ENCODE measurements around the gene RBM17. TPM values are rescaled to one million over a fixed set of nuclear protein-coding genes. Genes with fewer than 3 reads are reported as not detected.
"Not testable (repeated sequence)": the region's sequence is repeated elsewhere in the genome, so short reads cannot be mapped to it uniquely, and the experiment has no call there.

RBM17 gene
- total RNA-seq, 1 donor = 41.8 TPM

- H3K4me3 ChIP-seq (ENCODE audit: low read depth, low read length) = peak overlapping the region; percentile 5
- peak; percentile 80 for DNase-seq (ENCODE audit: low read depth)
- TF ChIP-seq CTCF (IDR thresholded peaks at IDR 0.05; ENCODE audit: insufficient read depth, low read length) = no peak
Observed at GRCh38 chr10:6136215-6137201, 47.7 kb downstream of the RBM17 start.

- no peak overlapping the region for H3K4me3 ChIP-seq (ENCODE audit: low read depth, low read length)
- DNase-seq (ENCODE audit: low read depth) = no peak
- TF ChIP-seq CTCF (IDR thresholded peaks at IDR 0.05; ENCODE audit: insufficient read depth, low read length) = no peak
Observed at GRCh38 chr10:6138456-6138855, 49.6 kb downstream of the RBM17 start.

GRCh38 chr10:6139470-6139869, 50.6 kb downstream of the RBM17 start:
- TF ChIP-seq CTCF (IDR thresholded peaks at IDR 0.05; ENCODE audit: insufficient read depth, low read length) = no peak
- DNase-seq (ENCODE audit: low read depth) = no peak
- H3K4me3 ChIP-seq (ENCODE audit: low read depth, low read length) = no peak overlapping the region

GRCh38 chr10:6140141-6140841, 51.5 kb downstream of the RBM17 start:
- no peak for DNase-seq (ENCODE audit: low read depth)
- H3K4me3 ChIP-seq (ENCODE audit: low read depth, low read length) = no peak overlapping the region
- TF ChIP-seq CTCF (IDR thresholded peaks at IDR 0.05; ENCODE audit: insufficient read depth, low read length) = no peak

- no peak for DNase-seq (ENCODE audit: low read depth)
- peak overlapping the region; percentile 59 for H3K4me3 ChIP-seq (ENCODE audit: low read depth, low read length)
- TF ChIP-seq CTCF (IDR thresholded peaks at IDR 0.05; ENCODE audit: insufficient read depth, low read length) = no peak
Observed at GRCh38 chr10:6140965-6141295, 52.1 kb downstream of the RBM17 start.

GRCh38 chr10:6141296-6142151, 52.7 kb downstream of the RBM17 start:
- peak; percentile 80 for DNase-seq (ENCODE audit: low read depth)
- H3K4me3 ChIP-seq (ENCODE audit: low read depth, low read length) = peak overlapping the region; percentile 59
- no peak for TF ChIP-seq CTCF (IDR thresholded peaks at IDR 0.05; ENCODE audit: insufficient read depth, low read length)

- not testable (repeated sequence) for H3K4me3 ChIP-seq (ENCODE audit: low read depth, low read length); DNase-seq (ENCODE audit: low read depth)
Observed at GRCh38 chr10:6142186-6142585, 53.4 kb downstream of the RBM17 start.
